ENCODE measurements around the gene PTPRG.

PTPRG gene

GRCh38 chr3:62161371-62161770, 600.0 kb downstream of the PTPRG start:
- TF ChIP-seq CTCF (IDR thresholded peaks at IDR 0.05; ENCODE audit: insufficient read depth, low read length, poor library complexity, severe bottlenecking), result no peak
- DNase-seq (ENCODE audit: extremely low read depth, insufficient read length), result no peak
- no peaks in the 10 kb centered on the region for H3K36me3 ChIP-seq (ENCODE audit: control insufficient read depth, insufficient read depth, low read length)

DNA sequence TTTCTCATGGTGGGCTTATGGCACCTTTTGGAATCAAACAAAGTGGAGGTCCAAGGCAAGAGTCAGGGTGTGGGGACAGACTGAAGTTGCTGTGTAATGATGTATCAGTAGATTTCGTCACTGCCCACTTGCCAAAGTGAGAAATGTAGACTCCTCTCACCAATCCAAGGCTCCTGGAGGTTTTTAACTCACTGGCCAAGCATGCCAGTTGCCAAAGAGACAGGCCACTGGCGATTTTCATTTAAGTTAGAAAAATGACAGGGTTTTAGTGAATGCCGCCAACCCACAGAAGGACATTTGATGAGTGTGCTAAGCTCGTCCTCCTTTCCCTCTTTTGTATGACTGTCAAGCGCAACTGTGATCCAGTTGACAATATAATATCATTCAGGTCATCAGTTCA, 602.8 kb downstream of the PTPRG start:
- no peak for DNase-seq (ENCODE audit: extremely low read depth, insufficient read length)
- Histone ChIP-seq H3K27me3 (replicated peaks; ENCODE audit: control insufficient read depth, insufficient read depth, low read length) (no peaks in the 10 kb centered on the region), H3K36me3 (ENCODE audit: control insufficient read depth, insufficient read depth, low read length) (no peaks in the 10 kb centered on the region), H3K4me3 (replicated peaks; ENCODE audit: low read depth, low read length) (no peak overlapping the region)
- no peak for TF ChIP-seq CTCF (IDR thresholded peaks at IDR 0.05; ENCODE audit: insufficient read depth, low read length, poor library complexity, severe bottlenecking)

More at GRCh38 chr3:62161371-62161770, 600.0 kb downstream of the PTPRG start:
- Histone ChIP-seq H3K27me3 (replicated peaks; ENCODE audit: control insufficient read depth, insufficient read depth, low read length) (no peaks in the 10 kb centered on the region), H3K4me3 (replicated peaks; ENCODE audit: low read depth, low read length) (no peak overlapping the region)

GRCh38 chr3:62164746-62165145, 603.4 kb downstream of the PTPRG start:
- no peak for TF ChIP-seq CTCF (IDR thresholded peaks at IDR 0.05; ENCODE audit: insufficient read depth, low read length, poor library complexity, severe bottlenecking)
- DNase-seq (ENCODE audit: extremely low read depth, insufficient read length), result no peak
- Histone ChIP-seq H3K27me3 (replicated peaks; ENCODE audit: control insufficient read depth, insufficient read depth, low read length) (no peaks in the 10 kb centered on the region), H3K36me3 (ENCODE audit: control insufficient read depth, insufficient read depth, low read length) (no peaks in the 10 kb centered on the region), H3K4me3 (replicated peaks; ENCODE audit: low read depth, low read length) (no peak overlapping the region)

DNA sequence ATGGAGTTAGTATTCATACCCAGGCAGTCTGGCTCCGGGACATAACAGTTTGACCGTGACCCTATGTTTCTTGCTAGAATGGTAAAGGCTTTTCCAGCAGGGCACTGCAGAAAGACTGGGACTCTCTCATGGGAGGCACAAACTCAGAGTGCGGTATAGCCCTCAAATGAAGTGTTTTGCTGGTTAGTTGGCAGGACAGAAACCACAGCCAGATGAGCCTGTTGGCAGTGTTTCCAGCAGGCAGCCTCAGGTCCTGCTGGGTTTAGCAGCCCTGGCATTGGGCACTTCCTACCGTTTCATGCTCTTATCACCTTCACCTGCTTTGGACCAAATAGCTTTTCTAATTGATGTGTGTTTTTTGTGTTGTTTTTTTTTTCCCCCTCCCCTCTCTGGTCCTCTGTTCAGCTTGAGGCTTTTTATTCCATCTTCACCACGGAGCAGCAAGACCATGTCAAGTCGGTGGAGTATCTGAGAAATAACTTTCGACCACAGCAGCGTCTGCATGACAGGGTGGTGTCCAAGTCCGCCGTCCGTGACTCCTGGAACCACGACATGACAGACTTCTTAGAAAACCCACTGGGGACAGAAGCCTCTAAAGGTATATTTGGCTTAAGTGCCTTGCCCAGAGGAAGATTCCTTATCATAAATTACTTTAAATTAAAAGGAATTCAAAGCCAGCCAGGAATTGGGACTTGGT, 606.3 kb downstream of the PTPRG start:
- no peaks in the 10 kb centered on the region; the same call in 1 of the 2 replicates for H3K27me3 ChIP-seq (replicated peaks; ENCODE audit: control insufficient read depth, insufficient read depth, low read length)
- DNase-seq (ENCODE audit: extremely low read depth, insufficient read length), result no peak
- no peak for TF ChIP-seq CTCF (IDR thresholded peaks at IDR 0.05; ENCODE audit: insufficient read depth, low read length, poor library complexity, severe bottlenecking)
- H3K4me3 ChIP-seq (replicated peaks; ENCODE audit: low read depth, low read length), result no peak overlapping the region
- no peaks in the 10 kb centered on the region for H3K36me3 ChIP-seq (ENCODE audit: control insufficient read depth, insufficient read depth, low read length)

DNA sequence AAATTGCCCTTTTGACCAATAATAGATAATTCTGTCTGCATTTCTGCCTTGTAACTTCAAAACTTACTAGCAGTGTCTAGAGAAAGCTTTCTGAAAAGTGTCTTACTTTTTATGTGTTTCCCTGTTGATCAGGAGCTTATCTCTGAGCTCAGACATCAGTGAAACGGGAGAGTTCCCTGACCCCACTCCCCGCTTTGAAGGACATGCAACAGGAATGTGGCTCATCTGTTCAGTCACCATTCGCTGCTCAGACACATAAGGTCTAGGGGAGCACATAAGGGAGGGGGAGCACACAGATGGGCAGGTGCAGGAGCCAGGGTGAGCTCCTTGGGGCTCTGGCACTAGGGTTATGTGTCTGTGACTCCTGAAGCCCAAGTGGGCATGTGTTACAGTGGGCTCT, 607.0 kb downstream of the PTPRG start:
- TF ChIP-seq CTCF (IDR thresholded peaks at IDR 0.05; ENCODE audit: insufficient read depth, low read length, poor library complexity, severe bottlenecking), result no peak
- no peaks in the 10 kb centered on the region for H3K36me3 ChIP-seq (ENCODE audit: control insufficient read depth, insufficient read depth, low read length)
- no peaks in the 10 kb centered on the region; the same call in 1 of the 2 replicates for H3K27me3 ChIP-seq (replicated peaks; ENCODE audit: control insufficient read depth, insufficient read depth, low read length)

More for the DNA sequence above, 607.0 kb downstream of the PTPRG start:
- H3K4me3 ChIP-seq (replicated peaks; ENCODE audit: low read depth, low read length), result no peak overlapping the region
- DNase-seq (ENCODE audit: extremely low read depth, insufficient read length), result no peak
